ENCODE data around the gene FBXO36. TPM values are rescaled to one million over a fixed set of nuclear protein-coding genes. Genes with fewer than 3 reads are reported as not detected.

FBXO36 gene
- total and polyA plus RNA-seq, 10 of the 15 experiments (the other 5 are each of a cell fraction or from before 2014, with no cell fraction given): 0.79 to 2.7 (median 1.3) TPM

DNA sequence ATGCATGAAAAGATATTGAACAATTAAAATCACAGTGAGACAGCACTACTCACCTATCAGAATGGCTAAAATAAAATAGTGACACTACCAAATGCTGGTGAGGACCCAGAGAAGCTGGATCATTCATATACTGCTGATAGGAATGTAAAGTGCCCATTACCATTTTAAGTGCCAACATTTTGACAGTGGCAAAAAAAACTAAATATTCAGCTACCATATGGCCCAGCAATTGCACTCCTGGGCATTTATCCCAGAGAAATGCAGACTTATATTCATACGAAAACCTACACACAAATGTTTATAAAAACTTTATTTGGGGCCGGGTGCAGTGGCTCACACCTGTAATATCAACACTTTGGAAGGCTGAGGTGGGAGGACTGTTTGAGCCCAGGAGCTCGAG, 47.6 kb downstream of the FBXO36 start:
- FAIRE-seq (no peak), ATAC-seq (no peak), DNase-seq (ENCODE audit: low read depth, low spot score) (no peak)
- in situ Hi-C loops (cut with MboI) (no loop called here), intact Hi-C loops (cut with micrococcal nuclease; ENCODE audit: unreplicated experiment) (no loop called here)
- H2AFZ ChIP-seq (ENCODE audit: control insufficient read depth, low read depth, low read length): no peak overlapping the region
- TF ChIP-seq POLR2A (IDR thresholded peaks at IDR 0.05; ENCODE audit: low read depth, low read length) (no peak), MTA3 (IDR thresholded peaks at IDR 0.05; ENCODE audit: borderline replicate concordance, low read length) (no peak), CHD4 (IDR thresholded peaks at IDR 0.05) (no peak), RAD21 (IDR thresholded peaks at IDR 0.05; ENCODE audit: insufficient read depth, low read depth, low read length) (no peak), NBN (IDR thresholded peaks at IDR 0.05) (no peak), CBFB (IDR thresholded peaks at IDR 0.05; ENCODE audit: low read depth) (no peak), HCFC1 (IDR thresholded peaks at IDR 0.05; ENCODE audit: low read length) (no peak), IRF3 (IDR thresholded peaks at IDR 0.05) (no peak), ATF7 (IDR thresholded peaks at IDR 0.05; ENCODE audit: low read depth) (no peak), RFX5 (IDR thresholded peaks at IDR 0.05; ENCODE audit: low read depth, low read length) (no peak), MEF2B (IDR thresholded peaks at IDR 0.05; ENCODE audit: partially characterized antibody, poor library complexity, severe bottlenecking) (no peak), PAX8 (IDR thresholded peaks at IDR 0.05) (no peak)
- TF ChIP-seq, protein P1, sequence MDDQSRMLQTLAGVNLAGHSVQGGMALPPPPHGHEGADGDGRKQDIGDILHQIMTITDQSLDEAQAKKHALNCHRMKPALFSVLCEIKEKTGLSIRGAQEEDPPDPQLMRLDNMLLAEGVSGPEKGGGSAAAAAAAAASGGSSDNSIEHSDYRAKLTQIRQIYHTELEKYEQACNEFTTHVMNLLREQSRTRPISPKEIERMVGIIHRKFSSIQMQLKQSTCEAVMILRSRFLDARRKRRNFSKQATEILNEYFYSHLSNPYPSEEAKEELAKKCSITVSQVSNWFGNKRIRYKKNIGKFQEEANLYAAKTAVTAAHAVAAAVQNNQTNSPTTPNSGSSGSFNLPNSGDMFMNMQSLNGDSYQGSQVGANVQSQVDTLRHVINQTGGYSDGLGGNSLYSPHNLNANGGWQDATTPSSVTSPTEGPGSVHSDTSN (IDR thresholded peaks at IDR 0.05; ENCODE audit: insufficient replicate concordance, low read depth, low read length): no peak
- no peak overlapping the region for H3K9ac ChIP-seq (ENCODE audit: control insufficient read depth, insufficient read depth, low read length)
- no peaks in the 10 kb centered on the region for H3K4me1 ChIP-seq (ENCODE audit: control insufficient read depth, insufficient read depth, low read length)
- ChIA-PET CTCF (interaction anchor here (0.6 kb wide), 1 partner anchor 161 kb away, joined by 3 read pairs; no protein-coding TSS in a partner anchor), SMC1A (ENCODE audit: uncharacterized antibody, unreplicated experiment) (interaction anchor here (1.0 to 1.4 kb wide), 3 partner anchors 10 to 168 kb away, joined by 3 to 6 read pairs (median 4); no protein-coding TSS in a partner anchor), RAD21 (ENCODE audit: unreplicated experiment) (no interaction called here), POLR2A (no interaction called here)
- H3K27ac ChIP-seq (ENCODE audit: control insufficient read depth, insufficient read depth): no peak overlapping the region
- H3K27me3 ChIP-seq (replicated peaks in 1 of 2; ENCODE audit: control insufficient read depth in 2 of 2, insufficient read depth in 2 of 2, low read length in 1 of 2): no peaks in the 10 kb centered on the region
- no peaks in the 10 kb centered on the region for H4K20me1 ChIP-seq (ENCODE audit: control insufficient read depth, insufficient read depth)
- H3K4me3 ChIP-seq: no peak overlapping the region
- BruUV-seq (replicated peaks): no TSS peak
- no peaks in the 10 kb centered on the region for H3K9me3 ChIP-seq (replicated peaks; ENCODE audit: control insufficient read depth, insufficient read depth, low read length)
- 49% methylated on average over 3 of the region's 3 CpGs for WGBS (ENCODE audit: insufficient coverage, insufficient replicate concordance, low lambda C conversion rate, missing lambda C conversion rate)
- no peak overlapping the region for H3K4me2 ChIP-seq (ENCODE audit: control insufficient read depth, insufficient read depth)
- H3K79me2 ChIP-seq (ENCODE audit: control insufficient read depth, insufficient read depth, low read length): no peaks in the 10 kb centered on the region
- H3K36me3 ChIP-seq (ENCODE audit: control insufficient read depth in 2 of 2, insufficient read depth in 2 of 2, low read length in 1 of 2): no peaks in the 10 kb centered on the region

All from GM12878 (cell line).